ENCODE results near the gene NT5DC2.
"Not testable (repeated sequence)": the region's sequence is repeated elsewhere in the genome, so short reads cannot be mapped to it uniquely, and the experiment has no call there.

Gene NT5DC2

GRCh38 chr3:52537165-52537620 lies 3.5 kb upstream of the NT5DC2 start:
- no peak for DNase-seq (ENCODE audit: low read depth)

GRCh38 chr3:52536369-52537164 lies 2.9 kb upstream of the NT5DC2 start, which contains the start of gene UQCC5:
UQCC5 (plus strand) TSS chr3:52536605; CDS start chr3:52536756, 151 bp downstream.
- DNase-seq (ENCODE audit: low read depth): peak; percentile 97

GRCh38 chr3:52536112-52536368 lies 2.4 kb upstream of the NT5DC2 start:
- DNase-seq (ENCODE audit: low read depth): no peak

- no peak for DNase-seq (ENCODE audit: low read depth)
Observed at GRCh38 chr3:52535411-52536111, 1.9 kb upstream of the NT5DC2 start.

GRCh38 chr3:52534281-52535183 lies 875 bp upstream of the NT5DC2 start:
- DNase-seq (ENCODE audit: low read depth): no peak

GRCh38 chr3:52532838-52533622 lies 627 bp downstream of the NT5DC2 start:
- no peak for DNase-seq (ENCODE audit: low read depth)

- DNase-seq (ENCODE audit: low read depth): no peak
Observed at GRCh38 chr3:52532517-52532837, 1.2 kb downstream of the NT5DC2 start.

- DNase-seq (ENCODE audit: low read depth): no peak
Observed at GRCh38 chr3:52531860-52532516, 1.7 kb downstream of the NT5DC2 start.

GRCh38 chr3:52530918-52531826 lies 2.5 kb downstream of the NT5DC2 start:
- no peak for DNase-seq (ENCODE audit: low read depth)

GRCh38 chr3:52529376-52530333 lies 4.0 kb downstream of the NT5DC2 start:
- no peak for DNase-seq (ENCODE audit: low read depth)

- DNase-seq (ENCODE audit: low read depth): no peak
Observed at GRCh38 chr3:52528586-52529375, 4.9 kb downstream of the NT5DC2 start.

GRCh38 chr3:52527732-52528585 lies 5.7 kb downstream of the NT5DC2 start:
- DNase-seq (ENCODE audit: low read depth): no peak

GRCh38 chr3:52527039-52527731 lies 6.5 kb downstream of the NT5DC2 start:
- no peak for DNase-seq (ENCODE audit: low read depth)

- not testable (repeated sequence) for DNase-seq (ENCODE audit: low read depth)
Observed at GRCh38 chr3:52526671-52527038, 7.0 kb downstream of the NT5DC2 start.

GRCh38 chr3:52525680-52526561 lies 7.7 kb downstream of the NT5DC2 start:
- no peak for DNase-seq (ENCODE audit: low read depth)
